ENCODE measurements around the gene SLC9A9.

SLC9A9 gene

GRCh38 chr3:143232981-143233380 lies 615.3 kb downstream of the SLC9A9 start:
- no peak for TF ChIP-seq CTCF (IDR thresholded peaks at IDR 0.05; ENCODE audit: control insufficient read depth, insufficient read depth, low read depth, low read length, missing control alignments)
- H3K4me3 ChIP-seq (ENCODE audit: control insufficient read depth, low read depth, low read length): no peak overlapping the region
- no peak for DNase-seq (ENCODE audit: low read depth)

- TF ChIP-seq CTCF (IDR thresholded peaks at IDR 0.05; ENCODE audit: control insufficient read depth, insufficient read depth, low read depth, low read length, missing control alignments): no peak
- no peak for DNase-seq (ENCODE audit: low read depth)
- H3K4me3 ChIP-seq (ENCODE audit: control insufficient read depth, low read depth, low read length): no peak overlapping the region
These were observed 619.9 kb downstream of the SLC9A9 start for GRCh38 chr3:143228405-143228804.

- DNase-seq (ENCODE audit: low read depth): no peak
- no peak overlapping the region for H3K4me3 ChIP-seq (ENCODE audit: control insufficient read depth, low read depth, low read length)
- no peak for TF ChIP-seq CTCF (IDR thresholded peaks at IDR 0.05; ENCODE audit: control insufficient read depth, insufficient read depth, low read depth, low read length, missing control alignments)
These were observed 621.5 kb downstream of the SLC9A9 start for GRCh38 chr3:143226678-143227291.

GRCh38 chr3:143224716-143225115 lies 623.6 kb downstream of the SLC9A9 start:
- TF ChIP-seq CTCF (IDR thresholded peaks at IDR 0.05; ENCODE audit: control insufficient read depth, insufficient read depth, low read depth, low read length, missing control alignments): no peak
- H3K4me3 ChIP-seq (ENCODE audit: control insufficient read depth, low read depth, low read length): no peak overlapping the region
- DNase-seq (ENCODE audit: low read depth): no peak

- TF ChIP-seq CTCF (IDR thresholded peaks at IDR 0.05; ENCODE audit: control insufficient read depth, insufficient read depth, low read depth, low read length, missing control alignments): no peak
- no peak for DNase-seq (ENCODE audit: low read depth)
- no peak overlapping the region for H3K4me3 ChIP-seq (ENCODE audit: control insufficient read depth, low read depth, low read length)
These were observed 625.3 kb downstream of the SLC9A9 start for GRCh38 chr3:143222981-143223380.

GRCh38 chr3:143222505-143222904 lies 625.8 kb downstream of the SLC9A9 start:
- DNase-seq (ENCODE audit: low read depth): no peak
- TF ChIP-seq CTCF (IDR thresholded peaks at IDR 0.05; ENCODE audit: control insufficient read depth, insufficient read depth, low read depth, low read length, missing control alignments): no peak
- H3K4me3 ChIP-seq (ENCODE audit: control insufficient read depth, low read depth, low read length): no peak overlapping the region

- TF ChIP-seq CTCF (IDR thresholded peaks at IDR 0.05; ENCODE audit: control insufficient read depth, insufficient read depth, low read depth, low read length, missing control alignments): no peak
- no peak for DNase-seq (ENCODE audit: low read depth)
- no peak overlapping the region for H3K4me3 ChIP-seq (ENCODE audit: control insufficient read depth, low read depth, low read length)
These were observed 626.8 kb downstream of the SLC9A9 start for GRCh38 chr3:143221446-143221845.

Data from AG09309 (cell line).